Nephron (organoid): ENCODE results near the gene ULK2.

Experiments used
- H3K27ac Mint-ChIP-seq, 3 experiments: 2 replicates each; pipeline ENCODE4 v1.8.0; 2020; ENCODE audit warnings: mixed read lengths in 3 of 3, mild to moderate bottlenecking in 2 of 3, moderate library complexity in 1 of 3
- H3K27me3 Mint-ChIP-seq: 2 replicates; pipeline ENCODE4 v1.8.0; 2021; ENCODE audit warnings: low read depth, mild to moderate bottlenecking, moderate library complexity, mixed read lengths
- H3K36me3 Mint-ChIP-seq: 2 replicates; pipeline ENCODE4 v1.8.0; 2020; ENCODE audit warnings: low read depth, mixed read lengths
- H3K4me1 Mint-ChIP-seq: 2 replicates; pipeline ENCODE4 v1.8.0; 2020; ENCODE audit warnings: mixed read lengths
- H3K4me3 Mint-ChIP-seq, 3 experiments: 2 replicates each; pipeline ENCODE4 v1.8.0; 2020; ENCODE audit warnings: mild to moderate bottlenecking in 3 of 3, mixed read lengths in 3 of 3, moderate library complexity in 2 of 3
- H3K9me3 Mint-ChIP-seq: 2 replicates; pipeline ENCODE4 v1.8.0; 2020; ENCODE audit warnings: mixed read lengths
- CTCF ChIP-seq, 3 experiments: fragments of 200-600 bp; sonication (generic); IDR thresholded peaks; one replicate each; pipeline ENCODE4 v1.5.0; 2021; ENCODE audit warnings: antibody characterized with exemption in 3 of 3; ENCODE audit not compliant: unreplicated experiment in 3 of 3

ULK2 gene

DNA sequence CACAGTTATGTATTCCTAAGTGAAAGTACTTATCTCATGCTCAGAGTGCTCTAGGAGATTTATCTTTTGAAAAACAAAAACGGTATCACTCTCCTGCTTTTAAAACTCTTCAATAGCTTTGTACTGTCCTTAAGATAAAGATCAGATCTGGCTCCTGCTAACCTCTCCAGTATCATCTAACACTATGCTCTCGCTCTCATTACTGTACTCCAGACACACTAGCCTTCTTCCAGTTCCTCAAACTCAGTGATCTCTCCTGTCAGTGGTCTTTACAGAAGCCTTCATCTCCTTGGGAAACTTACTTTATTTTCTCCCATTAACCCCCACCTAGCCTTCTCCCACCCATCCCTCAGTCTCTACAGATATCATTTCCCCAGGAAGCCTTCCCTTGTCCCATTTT, 10.1 kb downstream of the ULK2 start:
- Mint-ChIP-seq H3K4me1 (no peaks in the 10 kb centered on the region), H3K9me3 (no peaks in the 10 kb centered on the region), H3K36me3 (peaks cover 52% of the 10 kb centered on the region), H3K27ac (no peak overlapping the region), H3K27me3 (no peaks in the 10 kb centered on the region), H3K4me3 (no peak overlapping the region)
- no peak for TF ChIP-seq CTCF (IDR thresholded peaks at IDR 0.05; ENCODE audit: unreplicated experiment in 3 of 3)

GRCh38 chr17:19833914-19834313, 33.8 kb downstream of the ULK2 start:
- no peak overlapping the region for H3K4me3 Mint-ChIP-seq
- TF ChIP-seq CTCF (IDR thresholded peaks at IDR 0.05; ENCODE audit: unreplicated experiment in 3 of 3) = no peak
- H3K27ac Mint-ChIP-seq = no peak overlapping the region
- H3K36me3 Mint-ChIP-seq = peaks cover 57% of the 10 kb centered on the region
- H3K4me1 Mint-ChIP-seq = no peaks in the 10 kb centered on the region
- no peaks in the 10 kb centered on the region for H3K9me3 Mint-ChIP-seq
- no peaks in the 10 kb centered on the region for H3K27me3 Mint-ChIP-seq

DNA sequence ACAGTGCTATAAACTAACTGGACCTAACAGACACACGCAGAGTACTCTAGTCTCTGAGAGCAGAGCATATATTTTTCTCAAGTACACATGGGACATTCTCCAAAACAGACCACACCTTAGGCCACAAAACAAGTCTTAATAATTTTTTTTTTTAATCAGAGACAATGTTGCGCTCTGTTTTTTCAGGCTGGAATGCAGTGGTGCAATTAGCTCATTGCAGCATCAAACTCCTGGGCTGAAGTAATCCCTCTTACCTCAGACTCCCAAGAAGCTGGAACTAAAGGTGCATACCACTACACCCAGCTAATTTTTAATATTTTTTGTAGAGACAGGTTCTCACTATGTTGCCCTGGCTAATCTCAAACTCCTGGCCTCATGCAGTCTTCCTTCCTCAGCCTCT, 37.7 kb downstream of the ULK2 start:
- Mint-ChIP-seq H3K4me1 (no peaks in the 10 kb centered on the region), H3K4me3 (no peak overlapping the region), H3K27ac (no peak overlapping the region), H3K27me3 (no peaks in the 10 kb centered on the region), H3K36me3 (peaks cover 60% of the 10 kb centered on the region), H3K9me3 (no peaks in the 10 kb centered on the region)
- no peak for TF ChIP-seq CTCF (IDR thresholded peaks at IDR 0.05; ENCODE audit: unreplicated experiment in 3 of 3)

DNA sequence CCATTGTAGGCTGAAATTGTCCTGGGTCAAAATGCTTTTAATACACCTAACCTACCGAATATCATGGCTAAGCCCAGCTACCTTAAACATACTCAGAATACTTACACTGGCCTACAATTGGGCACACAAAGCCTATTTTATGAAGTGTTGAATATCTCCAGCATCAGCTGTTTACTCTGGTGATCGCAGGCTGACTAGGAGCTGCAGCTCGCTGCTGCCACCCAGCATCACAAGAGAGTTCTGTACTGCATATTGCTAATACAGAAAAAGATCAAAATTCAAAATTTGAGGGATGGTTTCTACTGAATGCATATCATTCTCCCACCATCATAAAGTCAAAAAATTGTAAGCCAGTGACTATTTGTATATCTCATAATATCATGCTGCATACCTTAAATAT, 55.3 kb downstream of the ULK2 start:
- Mint-ChIP-seq H3K9me3 (no peaks in the 10 kb centered on the region), H3K27me3 (no peaks in the 10 kb centered on the region), H3K4me1 (no peaks in the 10 kb centered on the region), H3K36me3 (peaks cover 52% of the 10 kb centered on the region), H3K4me3 (no peak overlapping the region), H3K27ac (no peak overlapping the region)
- peak in 1 of 3 experiments; percentile 20 for TF ChIP-seq CTCF (IDR thresholded peaks at IDR 0.05; ENCODE audit: unreplicated experiment in 3 of 3)

DNA sequence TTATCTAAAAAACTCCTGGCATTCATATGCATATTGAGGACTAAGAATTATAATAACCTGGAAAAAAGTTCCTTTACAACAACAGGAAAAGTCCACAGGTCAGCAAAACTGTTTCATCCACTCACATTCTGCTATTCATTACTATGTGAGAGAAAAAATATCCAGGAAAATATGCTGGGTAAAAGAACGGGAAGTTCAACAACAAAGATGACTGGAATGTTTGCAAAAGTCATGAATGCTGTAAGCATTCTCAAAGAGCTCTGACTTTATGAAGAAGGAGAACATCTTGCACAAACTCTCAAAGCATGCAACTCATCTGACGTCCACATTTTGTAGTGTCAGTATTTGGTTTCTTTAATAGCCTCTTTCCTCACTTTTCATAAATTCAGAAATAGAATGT, 62.7 kb downstream of the ULK2 start:
- no peak overlapping the region for H3K4me3 Mint-ChIP-seq
- H3K4me1 Mint-ChIP-seq = peaks cover 4% of the 10 kb centered on the region
- no peaks in the 10 kb centered on the region for H3K27me3 Mint-ChIP-seq
- no peak for TF ChIP-seq CTCF (IDR thresholded peaks at IDR 0.05; ENCODE audit: unreplicated experiment in 3 of 3)
- peak overlapping the region; percentile 14 to 32 (median 19) for H3K27ac Mint-ChIP-seq
- H3K36me3 Mint-ChIP-seq = peaks cover 83% of the 10 kb centered on the region
- H3K9me3 Mint-ChIP-seq = peaks cover 4% of the 10 kb centered on the region

GRCh38 chr17:19800571-19800970, 67.2 kb downstream of the ULK2 start:
- Mint-ChIP-seq H3K4me3 (no peak overlapping the region), H3K27ac (no peak overlapping the region), H3K4me1 (peaks cover 5% of the 10 kb centered on the region), H3K27me3 (no peaks in the 10 kb centered on the region), H3K36me3 (peaks cover 89% of the 10 kb centered on the region), H3K9me3 (peaks cover 28% of the 10 kb centered on the region)
- no peak for TF ChIP-seq CTCF (IDR thresholded peaks at IDR 0.05; ENCODE audit: unreplicated experiment in 3 of 3)
